ENCODE measurements around the gene MTCH1. TPM values are rescaled to one million over a fixed set of nuclear protein-coding genes. Genes with fewer than 3 reads are reported as not detected.

Gene MTCH1
- total RNA-seq, 1 donor from 2014 or later: 175 TPM

- intact Hi-C loops (cut with DNase I): loop anchor here (5.0 to 10.0 kb wide), 2 partner anchors 113 to 364 kb away; no protein-coding TSS in a partner anchor
- no peak for DNase-seq (ENCODE audit: low spot score in 2 of 2)
- no peaks in the 10 kb centered on the region for H3K9me3 ChIP-seq
Measured at GRCh38 chr6:36989264-36989663, 3.3 kb upstream of the MTCH1 start.

DNA sequence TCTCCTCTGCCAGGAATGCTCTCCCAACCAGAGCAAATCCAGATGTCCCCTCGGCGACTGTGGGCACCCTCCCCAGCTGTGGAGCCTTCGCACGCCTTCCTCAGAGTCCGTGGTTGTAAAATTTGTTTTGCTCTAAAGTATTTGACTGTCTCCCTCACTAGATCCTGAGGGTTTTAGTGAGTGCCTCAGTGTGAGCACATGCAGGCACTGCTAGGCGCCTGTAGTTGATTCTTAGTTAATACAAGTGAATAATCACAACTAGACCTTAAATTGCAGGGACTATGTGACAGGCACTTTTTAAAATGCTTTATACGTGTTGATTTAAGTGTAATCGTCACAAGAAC lies 680 bp upstream of the MTCH1 start:
- H3K27me3 ChIP-seq: no peaks in the 10 kb centered on the region
- intact Hi-C loops (cut with DNase I): loop anchor here (1.0 to 10.0 kb wide), 5 partner anchors 32 to 362 kb away; partner anchors contain the start of gene C6orf89
- H3K36me3 ChIP-seq: no peaks in the 10 kb centered on the region
- H3K4me1 ChIP-seq: peaks cover 11 to 28% of the 10 kb centered on the region in 2 donors
- no peak for DNase-seq (ENCODE audit: low spot score in 2 of 2)
- H3K9me3 ChIP-seq: no peaks in the 10 kb centered on the region
- peak overlapping the region; percentile 82 to 100 for H3K4me3 ChIP-seq
- peak overlapping the region; percentile 97 to 99 for H3K27ac ChIP-seq
- no peak for TF ChIP-seq CTCF (IDR thresholded peaks at IDR 0.05)

More at GRCh38 chr6:36989264-36989663, 3.3 kb upstream of the MTCH1 start:
- no peaks in the 10 kb centered on the region for H3K36me3 ChIP-seq
- no peaks in the 10 kb centered on the region for H3K27me3 ChIP-seq
- TF ChIP-seq CTCF (IDR thresholded peaks at IDR 0.05): no peak
- no peak overlapping the region for H3K27ac ChIP-seq
- peaks cover 5 to 12% of the 10 kb centered on the region in 2 donors for H3K4me1 ChIP-seq
- H3K4me3 ChIP-seq: no peak overlapping the region

DNA sequence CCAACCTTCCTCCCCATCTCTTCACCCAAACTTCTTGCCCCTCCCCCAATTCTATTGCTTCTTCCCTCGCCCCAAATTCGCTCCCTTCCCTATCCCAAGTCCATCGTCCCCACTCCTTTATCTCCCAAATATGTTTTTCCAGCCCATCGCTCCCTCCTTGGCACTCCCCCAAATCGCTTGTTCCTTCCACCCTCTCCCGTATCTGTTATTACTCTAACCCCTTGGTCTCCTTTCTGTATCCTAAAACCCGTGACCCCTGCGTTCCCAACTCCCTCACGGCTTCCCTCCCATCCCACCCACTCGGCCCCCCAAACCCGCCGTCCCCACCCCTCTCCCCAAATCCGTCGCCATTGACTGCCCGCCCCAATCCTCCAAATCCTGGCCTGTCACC lies 584 bp downstream of the MTCH1 start:
- intact Hi-C loops (cut with DNase I): loop anchor here (5.0 to 10.0 kb wide), 2 partner anchors 117 to 361 kb away; no protein-coding TSS in a partner anchor
- H3K36me3 ChIP-seq: peaks cover 0 to 9% of the 10 kb centered on the region in 2 donors
- H3K27ac ChIP-seq: peak overlapping the region; percentile 97 to 99
- no peak for TF ChIP-seq CTCF (IDR thresholded peaks at IDR 0.05)
- no peak for DNase-seq (ENCODE audit: low spot score in 2 of 2)
- H3K9me3 ChIP-seq: no peaks in the 10 kb centered on the region
- no peaks in the 10 kb centered on the region for H3K27me3 ChIP-seq
- H3K4me3 ChIP-seq: peak overlapping the region; percentile 82 to 100
- peaks cover 11 to 34% of the 10 kb centered on the region in 2 donors for H3K4me1 ChIP-seq

GRCh38 chr6:36984581-36985416 lies 1.2 kb downstream of the MTCH1 start:
- Histone ChIP-seq H3K9me3 (no peaks in the 10 kb centered on the region), H3K36me3 (peaks cover 0 to 10% of the 10 kb centered on the region in 2 donors), H3K27me3 (no peaks in the 10 kb centered on the region), H3K27ac (peak overlapping the region; percentile 97 to 99), H3K4me3 (peak overlapping the region; percentile 82 to 100), H3K4me1 (peaks cover 11 to 34% of the 10 kb centered on the region in 2 donors)
- DNase-seq (ENCODE audit: low spot score in 2 of 2): peak; percentile 27 to 83
- TF ChIP-seq CTCF (IDR thresholded peaks at IDR 0.05): no peak
- intact Hi-C loops (cut with DNase I): loop anchor here (5.0 to 10.0 kb wide), 3 partner anchors 67 to 360 kb away; no protein-coding TSS in a partner anchor

GRCh38 chr6:36983538-36983937 lies 2.5 kb downstream of the MTCH1 start:
- H3K27me3 ChIP-seq: no peaks in the 10 kb centered on the region
- intact Hi-C loops (cut with DNase I): loop anchor here (5.0 to 10.0 kb wide), 2 partner anchors 66 to 359 kb away; no protein-coding TSS in a partner anchor
- H3K27ac ChIP-seq: no peak overlapping the region
- H3K36me3 ChIP-seq: peaks cover 2 to 11% of the 10 kb centered on the region in 2 donors
- DNase-seq (ENCODE audit: low spot score in 2 of 2): no peak
- H3K4me3 ChIP-seq: peak overlapping the region; percentile 82 to 100
- TF ChIP-seq CTCF (IDR thresholded peaks at IDR 0.05): no peak
- H3K4me1 ChIP-seq: peaks cover 11 to 40% of the 10 kb centered on the region in 2 donors
- H3K9me3 ChIP-seq: no peaks in the 10 kb centered on the region
